ENCODE data around the gene TIMMDC1. TPM values are rescaled to one million over a fixed set of nuclear protein-coding genes. Genes with fewer than 3 reads are reported as not detected.

Gene TIMMDC1
- 91.3 and 112 TPM in 2 replicates for total RNA-seq (2014; rRNA removed; shearing (Covaris generic))

DNA sequence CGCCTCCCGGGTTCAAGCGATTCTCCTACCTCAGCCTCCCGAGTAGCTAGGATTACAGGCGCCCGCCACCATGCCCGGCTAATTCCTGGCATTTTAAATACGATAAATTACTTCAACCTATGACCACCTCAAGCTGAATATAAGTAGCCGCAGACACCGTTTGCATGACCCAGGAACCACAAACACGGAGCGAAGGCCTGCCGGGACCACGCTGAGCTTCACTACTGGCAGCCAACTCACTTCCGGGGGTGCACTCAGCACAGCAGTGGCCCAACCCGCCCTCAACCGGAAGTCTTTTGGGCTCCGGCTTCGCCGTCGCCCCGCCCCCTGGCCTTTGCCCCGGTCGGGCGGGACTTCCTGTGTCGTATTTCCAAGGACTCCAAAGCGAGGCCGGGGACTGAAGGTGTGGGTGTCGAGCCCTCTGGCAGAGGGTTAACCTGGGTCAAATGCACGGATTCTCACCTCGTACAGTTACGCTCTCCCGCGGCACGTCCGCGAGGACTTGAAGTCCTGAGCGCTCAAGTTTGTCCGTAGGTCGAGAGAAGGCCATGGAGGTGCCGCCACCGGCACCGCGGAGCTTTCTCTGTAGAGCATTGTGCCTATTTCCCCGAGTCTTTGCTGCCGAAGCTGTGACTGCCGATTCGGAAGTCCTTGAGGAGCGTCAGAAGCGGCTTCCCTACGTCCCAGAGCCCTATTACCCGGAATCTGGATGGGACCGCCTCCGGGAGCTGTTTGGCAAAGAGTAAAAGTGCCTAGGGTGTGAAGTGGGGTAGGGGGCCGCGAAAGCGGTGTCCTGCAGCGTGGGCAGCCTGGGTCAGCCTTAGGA is at the start of gene TIMMDC1:
TIMMDC1 (plus strand) TSS at position 362 of the 826 bp plus-strand sequence; CDS start at position 549, 187 bp downstream.

DNA sequence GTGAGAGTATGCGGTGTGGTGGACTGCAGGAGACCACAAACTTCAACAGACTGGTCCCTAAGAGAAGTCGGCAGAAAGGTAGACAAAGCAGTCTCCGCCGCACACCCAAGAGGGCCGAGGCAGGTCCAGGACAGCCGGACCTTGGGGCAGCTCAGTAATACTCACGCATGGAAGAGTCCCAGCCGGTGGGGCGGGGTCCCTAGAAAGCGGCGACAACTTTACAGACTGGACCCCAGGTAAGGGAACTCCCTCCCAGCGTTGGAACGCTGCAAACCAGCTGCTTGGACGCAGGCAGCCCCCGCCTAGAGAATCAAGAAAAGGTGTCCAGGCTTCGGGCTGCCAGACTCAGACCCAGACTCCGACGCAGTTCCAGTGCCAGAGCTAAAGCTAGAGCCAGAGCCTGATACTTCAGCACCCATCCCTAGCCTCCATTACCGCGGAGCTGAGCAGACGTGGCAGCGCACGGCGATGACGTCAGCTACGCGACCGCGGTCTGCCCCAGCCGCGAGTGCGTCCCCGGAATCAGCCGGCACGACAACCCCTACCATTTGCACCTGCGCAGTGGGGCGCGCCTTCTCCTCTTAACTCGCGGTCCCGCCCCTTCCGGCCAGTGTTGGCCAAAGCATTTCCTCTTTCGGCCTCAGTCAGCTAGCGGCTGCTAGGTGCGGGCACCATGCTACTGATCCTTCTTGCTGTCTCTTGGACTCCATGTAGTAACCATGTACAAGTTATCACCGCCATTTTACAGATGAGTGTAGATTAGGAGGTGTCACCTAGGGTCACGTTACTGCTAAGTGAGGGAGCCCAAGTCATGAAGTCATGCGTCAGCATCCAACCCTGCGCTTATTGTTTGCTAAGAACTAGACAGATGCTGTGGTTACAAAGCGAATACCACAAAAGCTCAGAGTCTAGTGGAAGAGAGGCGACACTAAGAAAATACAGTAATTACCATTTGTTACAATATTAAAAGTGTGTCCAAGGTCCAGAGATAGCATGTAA is 34.9 kb upstream of the TIMMDC1 start, which contains the start of gene TMEM39A:
TMEM39A (minus strand) TSS at position 445 of the 999 bp plus-strand sequence. CDS start 1,541 bp downstream, outside the sequence.

GRCh38 chr3:119559441-119559963 is 61.2 kb downstream of the TIMMDC1 start, which contains the start of gene CD80:
Gene CD80, minus strand, starts transcription at chr3:119559614. Its CDS starts 1,886 bp downstream, at chr3:119557728.

Other genes starting within 250 kb of the TIMMDC1 start
- gene ARHGAP31, start 204.2 kb upstream of the TIMMDC1 start, total RNA-seq (2014; rRNA removed; shearing (Covaris generic)): 3.6 and 3.8 TPM in 2 replicates
- gene TMEM39A, start 34.9 kb upstream of the TIMMDC1 start, total RNA-seq (2014; rRNA removed; shearing (Covaris generic)): 33.5 and 48.4 TPM in 2 replicates
- gene POGLUT1, start 29.6 kb upstream of the TIMMDC1 start, total RNA-seq (2014; rRNA removed; shearing (Covaris generic)): 13.2 and 15.5 TPM in 2 replicates
- gene CD80, start 61.1 kb downstream of the TIMMDC1 start, total RNA-seq (2014; rRNA removed; shearing (Covaris generic)): not detected in 2 replicates
- 2.0 and 2.3 TPM in 2 replicates for gene ADPRH, start 80.9 kb downstream of the TIMMDC1 start, total RNA-seq (2014; rRNA removed; shearing (Covaris generic))
- not detected in 2 replicates for gene PLA1A, start 99.3 kb downstream of the TIMMDC1 start, total RNA-seq (2014; rRNA removed; shearing (Covaris generic))
- gene POPDC2, start 162.0 kb downstream of the TIMMDC1 start, total RNA-seq (2014; rRNA removed; shearing (Covaris generic)): 0.05 and 0.19 TPM in 2 replicates
- gene COX17, start 178.9 kb downstream of the TIMMDC1 start, total RNA-seq (2014; rRNA removed; shearing (Covaris generic)): 77.0 and 102 TPM in 2 replicates
- 0.50 and 2.3 TPM in 2 replicates for gene CFAP91, start 204.5 kb downstream of the TIMMDC1 start, total RNA-seq (2014; rRNA removed; shearing (Covaris generic))